ENCODE results near the gene KCNE3.

KCNE3 gene

GRCh38 chr11:74466916-74467885, at the start of gene KCNE3:
TSS of gene KCNE3 (minus strand) at chr11:74467549. CDS start at chr11:74457563, 9,986 bp downstream.
- DNase-seq (ENCODE audit: low read depth) = no peak

GRCh38 chr11:74507582-74507981, 40.2 kb upstream of the KCNE3 start:
- DNase-seq (ENCODE audit: low read depth) = no peak

GRCh38 chr11:74506823-74507222, 39.5 kb upstream of the KCNE3 start:
- no peak for DNase-seq (ENCODE audit: low read depth)

- DNase-seq (ENCODE audit: low read depth) = no peak
These were observed 38.6 kb upstream of the KCNE3 start for GRCh38 chr11:74505911-74506310.

GRCh38 chr11:74504100-74504691, 36.8 kb upstream of the KCNE3 start:
- no peak for DNase-seq (ENCODE audit: low read depth)

- DNase-seq (ENCODE audit: low read depth) = no peak
These were observed 27.6 kb upstream of the KCNE3 start for GRCh38 chr11:74494916-74495315.

GRCh38 chr11:74493791-74494630, 26.7 kb upstream of the KCNE3 start:
- no peak for DNase-seq (ENCODE audit: low read depth)

- peak; percentile 96 for DNase-seq (ENCODE audit: low read depth)
These were observed 25.8 kb upstream of the KCNE3 start, which contains the start of gene LIPT2 for GRCh38 chr11:74492974-74493790. TSS of gene LIPT2 (minus strand) at chr11:74493724. CDS start at chr11:74493703, 21 bp downstream.

GRCh38 chr11:74492084-74492483, 24.7 kb upstream of the KCNE3 start:
- no peak for DNase-seq (ENCODE audit: low read depth)

- DNase-seq (ENCODE audit: low read depth) = no peak
These were observed 23.6 kb upstream of the KCNE3 start for GRCh38 chr11:74490941-74491340.

- no peak for DNase-seq (ENCODE audit: low read depth)
These were observed 20.5 kb upstream of the KCNE3 start for GRCh38 chr11:74487875-74488274.

GRCh38 chr11:74485868-74486267, 18.5 kb upstream of the KCNE3 start:
- DNase-seq (ENCODE audit: low read depth) = no peak

GRCh38 chr11:74480688-74481417, 13.5 kb upstream of the KCNE3 start:
- no peak for DNase-seq (ENCODE audit: low read depth)

- DNase-seq (ENCODE audit: low read depth) = no peak
These were observed 12.4 kb upstream of the KCNE3 start for GRCh38 chr11:74479732-74480123.

GRCh38 chr11:74478877-74479731, 11.8 kb upstream of the KCNE3 start:
- no peak for DNase-seq (ENCODE audit: low read depth)

- DNase-seq (ENCODE audit: low read depth) = no peak
These were observed 9.2 kb upstream of the KCNE3 start for GRCh38 chr11:74476536-74476935.

- no peak for DNase-seq (ENCODE audit: low read depth)
These were observed 7.0 kb upstream of the KCNE3 start for GRCh38 chr11:74474316-74474715.

- DNase-seq (ENCODE audit: low read depth) = no peak
These were observed 6.2 kb upstream of the KCNE3 start for GRCh38 chr11:74473382-74474173.
